Adrenal gland (tissue), 12 donors: Measurements from ENCODE around the gene TMEM132D. TPM values are rescaled to one million over a fixed set of nuclear protein-coding genes. Genes with fewer than 3 reads are reported as not detected.

Experiments used
- DNase-seq, 7 donors: peaks; one replicate each; pipeline ENCODE4 v3.0.0-alpha.2; 2019 to 2020
- H3K27ac ChIP-seq, 5 donors: fragments of 200-600 bp; sonication (generic) in 4 of 5; 1 replicate in 3 of 5; 2 replicates in 2 of 5; pipeline versions ENCODE4 v1.5.1 to v1.8.0; 2016 to 2020; ENCODE audit warnings: mild to moderate bottlenecking in 1 of 5
- H3K27me3 ChIP-seq: fragments of 200-600 bp; 2 replicates; pipeline ENCODE4 v1.8.0; 2021
- H3K36me3 ChIP-seq, 2 donors: fragments of 200-600 bp; replicated peaks in 1 of 2; 1 replicate in 1 of 2; 2 replicates in 1 of 2; pipeline versions ENCODE4 v1.5.1 to v1.8.0; 2018 to 2022
- H3K4me1 ChIP-seq, 2 donors: fragments of 200-600 bp; replicated peaks in 1 of 2; 1 replicate in 1 of 2; 2 replicates in 1 of 2; pipeline versions ENCODE4 v1.5.1 to v1.8.0; 2018 to 2021
- H3K4me3 ChIP-seq, 4 donors: fragments of 200-600 bp; sonication (generic) in 3 of 4; one replicate each; pipeline ENCODE4 v1.5.1; 2016 to 2018
- H3K9me3 ChIP-seq, 3 donors: fragments of 200-600 bp; sonication (generic) in 1 of 3; replicated peaks in 1 of 3; 1 replicate in 2 of 3; 2 replicates in 1 of 3; pipeline versions ENCODE4 v1.5.1 to v1.8.0; 2016 to 2021
- CTCF ChIP-seq, 6 experiments: fragments of 450-650 bp in 4 of 6; fragments of 200-600 bp in 2 of 6; sonication (generic) in 1 of 6; IDR thresholded peaks; 1 replicate in 5 of 6; 2 replicates in 1 of 6; pipeline versions ENCODE4 v1.5.1 to v1.8.0; 2016 to 2021; ENCODE audit warnings: antibody characterized with exemption in 6 of 6, mild to moderate bottlenecking in 2 of 6, moderate library complexity in 1 of 6
- POLR2A ChIP-seq, 2 donors: fragments of 450-650 bp; IDR thresholded peaks; one replicate each; pipeline ENCODE4 v1.6.1; 2017; ENCODE audit warnings: antibody characterized with exemption in 2 of 2, mild to moderate bottlenecking in 2 of 2, moderate library complexity in 1 of 2
- WGBS, 4 donors: extraction: QIAGEN DNeasy Blood & Tissue Kit in 2 of 4; methylation state at CpG; one replicate each; pipeline versions ENCODE4 v1.1.5 to v1.1.7; 2013 to 2017; 5-methylcytosine and 5-hydroxymethylcytosine counted together
- intact Hi-C, 2 donors: fragments of 100-400 bp; cut with DNase I; formaldehyde crosslinking; loops; one replicate each; pipeline versions ENCODE4 v1.14.1 to v1.15.0; 2022 to 2023
- polyA plus RNA-seq, 3 donors: library from polyadenylated mRNA; stranded (reverse); fragments of 200-250 nt in 2 of 3; fragments of 350-450 nt in 1 of 3; fragmentation: Illumina TruSeq in 1 of 3; extraction: RNeasy Lipid Tissue Mini Kit (QIAGEN cat#74804) in 1 of 3; gene quantifications; one replicate each; pipeline ENCODE4 v1.2.3, GENCODE V29; 2013 to 2014
- total RNA-seq, 9 donors: library from RNA; depleted of rRNA in 4 of 9; stranded (reverse); fragments of >200 nt in 4 of 9; fragments of 120-200 nt in 1 of 9; fragmentation: NEBNext Ultra II Directional in 1 of 9; extraction: Animal tissue kit (Norgen Biotek cat#: 25700) in 1 of 9; gene quantifications; one replicate each; pipeline versions ENCODE4 v1.1.0 to v1.2.4, GENCODE V29; 2013 to 2023
- donor health status: healthy with polysubstance abuse.
- donor health status: Bipolar disorder and iron deficiency.
- donor health status: DM: yes; HTN: yes; CAD: no.
- donor health status: DM: no; HTN: no; CAD: no.
- donor health status: DM: no; HTN: no; CAD: no.
- donor health status: DM: yes; HTN: yes; CAD: no.

TMEM132D gene
- total and polyA plus RNA-seq, 12 donors, result 0.03 to 0.83 (median 0.35) TPM; not detected in 8

GRCh38 chr12:129207084-129207483 is 696.7 kb downstream of the TMEM132D start:
- 77 to 85% (median 81%) methylated on average over 9 of the region's 9 CpGs for WGBS, 4 donors
- H3K4me1 ChIP-seq, result no peaks in the 10 kb centered on the region
- intact Hi-C loops, result no loop called here
- TF ChIP-seq CTCF (IDR thresholded peaks at IDR 0.05) (no peak), POLR2A (IDR thresholded peaks at IDR 0.05) (no peak)
- DNase-seq, result no peak
- H3K27me3 ChIP-seq, result no peaks in the 10 kb centered on the region
- H3K9me3 ChIP-seq, result no peaks in the 10 kb centered on the region
- no peak overlapping the region for H3K4me3 ChIP-seq
- H3K27ac ChIP-seq, result no peak overlapping the region
- H3K36me3 ChIP-seq, result no peaks in the 10 kb centered on the region

- TF ChIP-seq CTCF (IDR thresholded peaks at IDR 0.05) (no peak), POLR2A (IDR thresholded peaks at IDR 0.05) (no peak)
- H3K4me3 ChIP-seq, result no peak overlapping the region
- H3K9me3 ChIP-seq, result no peaks in the 10 kb centered on the region
- H3K36me3 ChIP-seq, result no peaks in the 10 kb centered on the region
- DNase-seq, result no peak
- H3K27me3 ChIP-seq, result no peaks in the 10 kb centered on the region
- intact Hi-C loops, result no loop called here
- H3K27ac ChIP-seq, result no peak overlapping the region
- H3K4me1 ChIP-seq, result no peaks in the 10 kb centered on the region
- 40 to 83% (median 68%) methylated on average over 1 to 2 of the region's 2 CpGs for WGBS, 4 donors
Observed at GRCh38 chr12:129203456-129203855, 700.4 kb downstream of the TMEM132D start.

- H3K27me3 ChIP-seq, result no peaks in the 10 kb centered on the region
- no peaks in the 10 kb centered on the region for H3K9me3 ChIP-seq
- no peaks in the 10 kb centered on the region for H3K36me3 ChIP-seq
- DNase-seq, result no peak
- H3K27ac ChIP-seq, result no peak overlapping the region
- H3K4me3 ChIP-seq, result no peak overlapping the region
- no peaks in the 10 kb centered on the region for H3K4me1 ChIP-seq
- intact Hi-C loops, result no loop called here
- 46 to 58% (median 49%) methylated on average over 6 of the region's 6 CpGs for WGBS, 4 donors
- no peak for TF ChIP-seq POLR2A (IDR thresholded peaks at IDR 0.05)
Observed at GRCh38 chr12:129202109-129202814, 701.6 kb downstream of the TMEM132D start.

GRCh38 chr12:129201029-129201428 is 702.8 kb downstream of the TMEM132D start:
- no peak for TF ChIP-seq POLR2A (IDR thresholded peaks at IDR 0.05)
- no peak for TF ChIP-seq CTCF (IDR thresholded peaks at IDR 0.05)
- no peak for DNase-seq
- Histone ChIP-seq H3K4me3 (no peak overlapping the region), H3K36me3 (no peaks in the 10 kb centered on the region), H3K27ac (no peak overlapping the region), H3K27me3 (no peaks in the 10 kb centered on the region), H3K9me3 (no peaks in the 10 kb centered on the region), H3K4me1 (no peaks in the 10 kb centered on the region)
- WGBS, 4 donors, result 58 to 71% (median 69%) methylated on average over 2 of the region's 2 CpGs
- intact Hi-C loops, result no loop called here

- intact Hi-C loops, result no loop called here
- no peaks in the 10 kb centered on the region for H3K27me3 ChIP-seq
- no peak overlapping the region for H3K4me3 ChIP-seq
- H3K36me3 ChIP-seq, result no peaks in the 10 kb centered on the region
- H3K4me1 ChIP-seq, result no peaks in the 10 kb centered on the region
- H3K27ac ChIP-seq, result no peak overlapping the region
- 63 to 71% (median 67%) methylated on average over 8 of the region's 8 CpGs for WGBS, 4 donors
- H3K9me3 ChIP-seq, result no peaks in the 10 kb centered on the region
- TF ChIP-seq POLR2A (IDR thresholded peaks at IDR 0.05) (no peak), CTCF (IDR thresholded peaks at IDR 0.05) (no peak)
- DNase-seq, result no peak
Observed at GRCh38 chr12:129200576-129200975, 703.2 kb downstream of the TMEM132D start.
